HG03025 (cell line): ENCODE measurements around the gene TMEM60.
"Not testable (repeated sequence)": the region's sequence is repeated elsewhere in the genome, so short reads cannot be mapped to it uniquely, and the experiment has no call there.

ENCODE experiments used
- ATAC-seq: cut with Tn5 transposase; IDR thresholded peaks from one replicate; pipeline ENCODE4 v1.9.1; 2021; ENCODE audit warnings: mild to moderate bottlenecking, moderate library complexity; ENCODE audit not compliant: unreplicated experiment, low FRiP score

The TMEM60 gene

DNA sequence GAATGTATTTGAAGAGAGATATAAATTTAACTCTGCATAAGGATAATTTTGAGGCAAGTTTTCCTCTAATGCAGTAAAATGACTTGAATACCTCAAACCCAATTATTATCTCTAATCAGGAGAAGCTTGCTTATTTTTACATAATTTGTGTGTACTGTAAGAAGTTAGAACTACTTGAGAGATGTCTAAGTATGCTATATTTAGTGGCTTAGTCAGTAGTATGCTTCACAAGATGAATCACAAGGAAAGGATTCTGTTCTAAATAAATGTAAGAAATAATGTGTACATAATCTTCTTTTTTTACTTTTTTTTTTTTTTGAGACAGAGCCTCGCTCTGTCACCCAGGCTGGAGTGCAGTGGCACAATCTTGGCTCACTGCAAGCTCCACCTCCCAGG lies 14.1 kb upstream of the TMEM60 start:
- ATAC-seq, result no peak

DNA sequence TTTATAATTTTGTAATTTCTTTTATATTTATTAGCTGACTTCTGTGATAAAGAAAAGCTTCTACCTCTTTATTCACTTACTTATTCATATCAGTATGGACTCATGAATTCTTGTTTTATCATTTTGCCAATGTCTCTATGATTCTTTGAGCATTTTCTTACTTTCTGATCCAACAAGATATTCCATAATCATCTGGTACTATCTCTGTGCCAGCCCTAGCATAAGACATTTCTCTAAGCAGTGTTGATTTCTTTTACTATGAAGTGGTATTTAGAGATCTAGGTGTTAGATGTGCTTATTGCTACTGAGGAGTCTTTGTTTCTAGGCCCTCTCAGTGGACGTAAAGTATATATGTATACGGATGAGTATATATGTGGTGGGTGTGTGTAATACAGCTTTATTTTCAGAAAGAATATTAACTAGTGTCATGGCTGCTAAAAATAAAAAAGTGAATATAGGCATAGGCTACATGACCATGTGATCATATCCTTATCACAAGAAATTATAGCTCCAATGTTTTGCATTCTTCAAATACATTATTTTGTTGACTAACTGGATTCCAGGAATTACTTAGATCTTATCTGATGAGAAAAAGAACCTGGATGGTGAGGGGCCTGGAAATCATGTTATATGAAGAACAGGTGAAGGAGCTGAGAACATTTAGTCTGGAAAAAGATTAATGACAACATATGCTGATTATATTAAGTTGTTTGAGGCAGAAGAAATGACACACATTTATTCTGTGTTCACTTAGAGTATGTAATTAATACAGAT lies 13.5 kb upstream of the TMEM60 start:
- no peak for ATAC-seq

DNA sequence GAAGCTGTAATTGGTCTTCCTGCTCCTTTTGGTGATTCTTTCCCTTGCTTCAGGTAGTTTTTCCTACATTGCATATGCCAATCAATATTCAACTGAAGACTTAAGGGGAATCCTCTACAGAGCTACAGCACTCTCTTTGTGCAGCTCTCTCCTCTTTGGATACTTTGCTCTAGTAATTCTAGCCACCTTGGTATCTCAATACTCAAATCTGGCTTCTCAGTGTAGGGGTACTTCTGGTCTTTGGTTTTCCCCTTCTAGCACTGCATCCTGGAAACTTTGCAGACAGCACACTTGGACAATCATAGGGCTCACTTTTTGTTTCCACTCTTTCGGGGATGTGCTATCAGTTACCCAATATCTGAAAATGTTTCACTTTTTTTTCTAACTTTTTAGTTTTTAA lies 10.3 kb upstream of the TMEM60 start:
- no peak for ATAC-seq

DNA sequence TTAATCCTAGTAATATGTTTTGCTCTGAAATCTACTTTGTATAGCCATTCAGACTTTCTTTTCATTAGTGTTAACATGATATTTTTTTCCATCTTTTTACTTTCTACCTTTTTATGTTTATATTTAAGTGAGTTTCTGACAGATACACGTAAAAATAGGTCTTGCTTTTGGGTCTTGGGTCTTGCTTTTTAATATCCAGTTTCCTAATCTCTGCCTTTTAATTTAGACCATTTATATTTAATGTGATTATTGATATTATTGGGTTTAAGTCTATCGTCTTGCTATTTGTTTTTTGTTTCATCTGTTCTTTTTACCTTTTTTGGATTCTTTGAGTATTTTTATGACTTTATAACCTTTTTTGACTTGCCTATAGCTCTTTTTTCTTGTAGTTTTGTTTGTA lies 8.2 kb upstream of the TMEM60 start:
- no peak for ATAC-seq

DNA sequence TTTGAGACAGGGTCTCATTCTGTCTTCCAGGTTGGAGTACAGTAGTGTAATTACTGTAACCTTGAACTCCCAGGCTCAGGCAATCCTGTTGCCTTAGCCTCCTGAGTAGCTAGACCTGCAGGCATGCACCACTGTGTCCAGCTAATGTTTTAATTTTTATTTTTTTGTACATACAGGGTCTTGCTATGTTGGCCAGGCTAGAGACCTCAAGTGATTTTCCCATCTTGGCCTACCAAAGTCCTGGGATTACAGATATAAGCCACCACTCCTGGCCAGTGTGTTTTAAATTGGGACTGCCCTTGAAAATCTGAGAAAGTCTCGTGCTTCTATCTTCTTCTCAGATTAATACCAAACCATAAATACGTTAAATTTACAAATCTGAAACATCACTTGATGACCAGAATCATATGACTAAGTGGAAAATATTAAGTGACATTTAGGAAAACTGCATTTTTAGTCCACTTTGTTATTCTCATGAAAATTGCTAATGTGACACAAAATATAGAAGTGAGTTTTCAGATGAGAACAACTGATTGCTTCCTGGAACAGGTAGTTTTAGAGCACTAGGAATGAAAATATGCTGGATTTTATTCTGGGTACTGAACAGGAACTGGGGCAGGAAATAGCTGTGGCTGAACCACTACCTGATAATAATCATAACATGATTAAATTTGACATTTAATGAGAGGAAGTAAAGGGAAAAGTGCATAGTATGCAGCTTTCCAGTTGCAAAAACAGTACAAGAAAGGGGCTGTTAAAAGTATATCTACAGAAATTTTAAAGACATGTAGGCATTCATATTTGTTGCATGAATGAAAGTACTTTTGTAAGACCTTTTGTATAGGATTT lies 4.5 kb upstream of the TMEM60 start:
- ATAC-seq, result no peak

DNA sequence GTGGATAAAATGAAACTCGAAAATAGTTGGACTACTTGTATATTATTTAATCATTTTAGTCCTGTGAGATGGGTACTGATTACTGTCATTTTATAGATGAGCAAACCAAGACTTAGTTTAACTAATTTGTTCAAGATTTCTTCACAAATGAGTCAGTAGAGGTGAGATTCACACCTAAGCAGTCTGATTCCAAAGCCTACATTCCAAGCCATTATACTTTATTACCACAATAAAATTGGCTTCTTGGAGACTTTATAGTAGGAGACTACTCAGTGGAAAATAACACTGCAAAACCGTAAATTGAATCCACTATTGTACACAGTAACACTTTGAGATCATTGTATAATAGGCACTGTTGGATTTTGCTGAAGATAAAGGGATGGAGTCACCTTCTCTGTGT lies 2.5 kb upstream of the TMEM60 start:
- ATAC-seq, result no peak

DNA sequence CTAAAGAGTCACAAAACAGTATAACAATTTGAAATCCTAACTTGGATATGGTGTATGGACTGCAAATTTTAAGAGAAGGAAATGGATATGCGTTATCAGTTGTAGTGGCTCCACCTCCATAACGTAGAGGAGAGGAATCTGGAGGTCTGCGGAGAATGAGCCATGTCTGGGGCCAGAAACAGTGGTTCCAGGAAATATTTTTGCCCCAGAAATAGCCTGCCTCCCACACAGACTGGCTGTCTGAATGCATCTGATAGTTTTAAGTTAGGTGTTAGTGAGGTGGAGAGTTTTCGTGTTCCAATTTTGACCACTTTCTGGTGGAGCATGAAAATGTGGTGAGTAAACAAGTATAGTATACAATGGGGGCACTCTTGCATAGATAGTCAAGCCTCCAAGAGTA lies 1.9 kb upstream of the TMEM60 start:
- no peak for ATAC-seq

DNA sequence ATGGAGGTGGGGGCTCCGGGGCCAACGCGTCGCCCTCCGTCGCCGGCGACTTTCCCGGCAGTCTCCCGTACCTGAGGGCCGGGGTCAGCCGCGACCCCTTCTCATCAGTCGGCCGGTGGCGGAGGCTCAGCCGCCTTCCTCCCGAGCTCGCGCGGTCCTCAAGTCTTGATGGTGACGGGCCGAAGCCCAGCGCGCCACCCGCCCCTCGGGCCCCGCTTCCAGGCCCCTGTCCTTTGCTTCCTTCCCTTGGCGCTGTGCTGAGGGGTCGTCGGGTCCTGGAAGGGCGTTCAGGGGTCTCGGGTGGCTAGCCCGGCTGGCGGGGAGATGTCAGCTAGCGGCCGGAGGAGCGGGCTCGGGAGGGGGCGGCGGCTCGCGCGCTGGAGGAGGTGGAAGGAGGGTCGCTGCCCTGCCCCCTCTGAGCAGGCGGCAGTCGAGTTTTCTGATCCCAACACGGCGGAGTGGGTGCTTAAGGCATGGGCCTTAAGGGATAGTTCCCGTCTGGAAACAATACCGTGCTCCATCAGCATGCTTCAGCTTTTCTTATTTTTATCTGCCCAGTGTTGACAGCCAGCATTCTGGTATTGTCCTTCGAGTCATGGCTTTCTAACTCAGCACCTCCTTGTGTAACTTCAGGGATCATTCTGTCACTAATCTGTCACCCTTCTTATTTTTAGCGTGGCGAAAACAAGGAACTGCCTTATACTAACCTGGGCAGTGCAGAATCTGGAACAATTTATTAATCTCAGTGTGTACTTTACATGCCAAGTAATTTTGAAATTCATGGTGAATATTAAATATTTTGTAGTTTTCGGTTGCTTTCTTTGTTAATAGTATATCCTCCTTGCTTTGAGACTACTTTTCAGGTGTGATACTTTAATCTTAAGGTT lies 1.1 kb upstream of the TMEM60 start:
- peak; percentile 1 for ATAC-seq

DNA sequence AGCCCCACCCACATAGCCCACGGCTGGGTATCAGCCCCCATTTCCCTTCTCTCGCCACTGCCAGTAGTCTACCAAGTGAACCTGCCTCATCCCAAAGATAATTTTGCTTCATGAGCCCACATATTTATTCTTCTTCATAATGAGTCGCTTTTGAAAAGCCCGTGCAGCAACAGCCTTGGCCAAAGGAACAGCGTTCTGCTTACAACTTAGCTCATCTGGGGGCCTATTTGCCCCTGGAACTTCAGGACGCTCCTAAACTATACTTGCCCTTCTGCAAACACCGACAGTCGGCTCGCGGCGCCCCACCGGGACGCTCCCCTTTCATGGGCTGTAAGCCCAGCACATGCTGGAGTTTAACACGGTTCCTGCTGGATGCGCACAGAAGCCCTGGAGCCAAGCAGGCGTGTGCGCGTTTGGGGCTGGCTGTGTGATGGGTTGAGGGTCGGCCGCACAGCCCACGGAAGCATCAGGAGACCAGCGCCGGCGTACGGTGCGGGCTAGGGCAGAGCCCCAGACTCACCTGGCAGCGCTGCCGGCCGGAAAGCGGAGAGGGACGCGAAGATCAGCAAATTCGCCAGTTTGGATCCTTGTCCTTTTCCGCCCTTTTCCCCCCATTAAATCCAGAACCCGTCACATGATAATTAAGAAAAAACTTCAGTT lies 370 bp downstream of the TMEM60 start:
- ATAC-seq, result peak; percentile 18

DNA sequence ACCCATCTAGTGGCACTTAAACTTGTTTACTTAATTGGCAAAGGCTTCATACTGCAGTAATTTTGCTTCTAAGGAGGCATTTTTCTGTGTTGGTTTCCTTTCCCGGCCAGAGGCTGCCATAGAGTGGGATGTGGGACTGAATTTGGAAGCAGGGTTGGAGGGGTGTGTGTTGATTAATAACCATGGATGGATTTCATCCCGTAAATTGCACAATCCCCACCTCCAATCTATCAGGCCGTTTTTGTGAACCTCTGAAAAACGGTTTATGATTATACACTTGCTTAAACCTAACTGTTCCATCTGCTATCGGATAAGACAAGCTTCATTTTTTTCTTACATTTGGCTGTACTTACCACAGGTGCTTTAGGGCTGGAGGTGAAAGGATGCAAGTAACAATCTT lies 1.3 kb downstream of the TMEM60 start:
- no peak for ATAC-seq

DNA sequence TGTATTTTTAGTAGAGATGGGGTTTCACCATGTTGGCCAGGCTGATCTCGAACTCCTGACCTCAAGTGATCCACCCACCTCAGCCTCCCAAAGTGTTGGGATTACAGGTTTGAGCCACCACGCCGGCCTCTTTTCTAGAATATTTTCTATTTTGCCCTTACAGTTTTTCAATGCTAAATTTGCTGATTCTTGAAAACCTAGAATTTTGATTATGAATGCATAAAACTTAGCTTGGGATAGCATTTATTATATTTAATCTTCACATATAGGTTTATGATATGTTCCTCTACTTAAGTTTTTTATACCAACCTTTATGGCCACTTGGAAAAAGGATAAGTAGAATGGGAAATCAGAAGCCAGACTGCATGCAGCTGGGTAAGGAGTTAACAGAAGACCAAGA lies 2.1 kb downstream of the TMEM60 start:
- ATAC-seq, result no peak

DNA sequence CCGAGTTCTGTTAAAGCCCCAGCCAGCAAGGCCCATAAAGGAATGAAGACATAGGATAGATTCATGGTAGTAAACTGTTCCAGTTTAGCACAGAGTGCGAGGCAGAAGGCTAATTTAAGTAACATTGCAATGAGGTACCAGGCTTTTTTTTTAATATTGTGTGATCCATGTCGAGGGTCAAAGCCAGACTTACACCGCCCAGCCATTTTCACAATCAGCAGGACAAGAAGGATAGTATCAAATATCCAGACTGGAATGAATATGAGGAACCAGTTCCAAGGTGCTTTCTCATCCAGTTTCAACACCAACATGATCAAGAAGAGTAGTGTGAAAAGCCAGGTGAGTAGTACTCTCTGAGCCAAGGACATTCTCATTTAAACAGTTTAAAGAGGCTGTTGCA lies 4.2 kb downstream of the TMEM60 start:
- ATAC-seq, result no peak

DNA sequence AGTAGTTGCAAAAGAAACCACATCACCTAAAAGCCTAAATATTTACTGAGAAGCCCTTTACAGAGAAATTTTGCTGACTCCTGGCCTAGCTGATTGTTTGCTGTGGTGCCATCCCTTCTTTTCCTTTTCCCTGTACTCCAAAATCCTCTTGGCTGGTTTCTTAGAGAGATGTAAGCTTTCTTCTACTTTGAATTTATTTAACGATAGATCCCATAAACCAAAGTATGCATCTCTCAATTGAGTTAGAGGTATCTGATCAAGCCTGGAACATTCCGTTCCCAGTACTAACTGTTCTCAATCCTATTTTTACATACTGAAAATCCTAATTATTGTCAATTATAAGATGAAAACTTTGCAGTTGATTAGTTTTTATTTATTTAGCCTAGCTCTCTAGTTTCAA lies 6.3 kb downstream of the TMEM60 start:
- ATAC-seq, result no peak

DNA sequence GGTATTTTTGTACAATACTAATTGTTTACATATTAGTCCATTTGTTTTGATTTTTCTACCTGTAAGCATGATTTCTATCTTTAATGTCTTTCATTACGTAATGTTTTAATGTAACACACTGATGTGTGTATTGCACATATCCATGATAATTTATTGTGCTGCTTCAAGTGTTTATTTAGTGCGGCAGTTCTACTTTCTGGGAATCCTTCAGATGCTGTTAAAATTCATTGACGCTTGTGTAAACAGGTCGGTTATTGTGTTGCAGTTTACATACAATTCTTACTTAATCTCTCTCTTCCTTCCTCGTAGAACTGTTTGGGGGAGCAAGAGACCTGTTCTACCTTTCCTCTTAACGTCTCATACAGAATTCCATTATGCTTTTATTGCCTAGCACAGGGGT lies 6.9 kb downstream of the TMEM60 start:
- no peak for ATAC-seq

DNA sequence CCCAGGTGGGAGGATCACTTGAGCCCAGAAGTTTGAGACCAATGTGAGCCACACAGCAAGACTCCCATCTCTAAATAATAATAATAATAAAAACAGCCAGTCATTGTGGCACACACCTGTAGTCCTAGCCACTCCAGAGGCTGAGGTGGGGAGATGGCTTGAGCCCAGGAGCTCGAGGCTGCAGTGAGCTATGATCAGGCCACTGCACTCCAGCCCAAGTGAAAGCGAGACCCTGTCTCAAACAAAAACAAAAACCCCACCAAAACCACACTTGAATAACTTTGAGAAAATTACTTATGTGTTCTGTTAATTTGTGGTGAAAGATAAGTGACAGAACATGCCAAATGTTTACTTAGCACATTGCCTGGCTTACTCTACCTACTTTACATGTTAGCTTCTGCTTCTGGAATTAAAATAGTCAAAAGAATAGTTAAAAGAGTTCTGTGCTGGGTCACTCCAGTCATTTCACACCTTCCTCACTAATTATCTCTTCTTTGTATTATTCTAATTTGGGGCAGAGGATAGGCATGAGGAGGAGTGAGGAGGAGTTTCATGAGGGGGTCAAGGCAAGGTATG lies 9.8 kb downstream of the TMEM60 start:
- ATAC-seq, result no peak

DNA sequence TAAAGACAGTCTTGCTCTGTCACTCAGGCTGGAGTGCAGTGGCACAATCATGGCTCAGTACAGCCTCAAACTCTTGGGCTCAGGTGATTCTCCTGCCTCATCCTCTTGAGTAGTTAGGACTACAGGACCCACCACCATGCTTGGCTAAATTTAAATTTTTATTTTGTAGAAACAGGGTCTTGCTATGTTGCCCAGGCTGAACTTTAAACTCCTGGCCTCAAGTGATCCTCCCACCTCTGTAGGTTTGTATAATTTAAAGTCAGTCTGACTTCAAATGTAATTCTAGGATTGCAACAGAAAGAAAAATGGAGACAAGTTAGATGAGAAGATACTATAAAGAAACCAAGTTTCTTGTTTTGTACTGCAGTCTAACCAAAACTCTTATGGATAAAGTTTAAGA lies 11.5 kb downstream of the TMEM60 start:
- no peak for ATAC-seq

DNA sequence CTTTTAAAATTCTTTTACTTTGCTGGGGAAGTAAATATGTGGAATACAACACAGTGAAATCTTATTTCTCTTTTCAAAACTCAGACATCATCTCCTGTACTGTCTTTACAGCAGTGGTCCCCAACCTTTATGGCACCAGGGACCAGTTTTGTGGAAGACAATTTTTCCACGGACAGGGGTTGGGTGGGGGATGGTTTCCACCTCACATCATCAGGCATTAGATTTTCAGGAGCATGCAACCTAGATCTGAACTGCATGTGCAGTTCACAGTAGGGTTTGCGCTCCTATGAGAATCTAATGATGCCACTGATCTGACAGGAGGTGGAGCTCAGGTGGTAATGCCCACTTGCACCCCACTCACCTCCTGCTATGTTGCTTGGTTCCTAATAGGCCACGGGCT lies 12.2 kb downstream of the TMEM60 start:
- no peak for ATAC-seq

DNA sequence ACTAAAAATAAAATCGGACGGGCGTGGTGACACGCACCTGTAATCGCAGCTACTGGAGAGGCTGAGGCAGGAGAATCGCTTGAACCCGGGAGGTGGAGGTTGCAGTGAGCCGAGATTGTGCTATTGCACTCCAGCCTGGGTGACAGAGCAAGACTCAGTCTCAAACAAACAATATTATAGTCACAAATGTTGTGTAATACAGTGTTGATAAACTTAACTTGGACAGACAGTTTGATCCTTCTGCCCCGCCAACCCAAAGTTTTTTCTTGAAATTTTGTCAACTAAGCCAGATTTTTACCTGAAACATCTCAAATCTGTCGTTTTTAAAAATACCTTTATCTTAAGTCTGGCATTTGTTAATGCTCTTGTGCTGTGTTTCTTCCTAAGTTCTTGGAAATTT lies 13.8 kb downstream of the TMEM60 start:
- ATAC-seq, result not testable (repeated sequence)

DNA sequence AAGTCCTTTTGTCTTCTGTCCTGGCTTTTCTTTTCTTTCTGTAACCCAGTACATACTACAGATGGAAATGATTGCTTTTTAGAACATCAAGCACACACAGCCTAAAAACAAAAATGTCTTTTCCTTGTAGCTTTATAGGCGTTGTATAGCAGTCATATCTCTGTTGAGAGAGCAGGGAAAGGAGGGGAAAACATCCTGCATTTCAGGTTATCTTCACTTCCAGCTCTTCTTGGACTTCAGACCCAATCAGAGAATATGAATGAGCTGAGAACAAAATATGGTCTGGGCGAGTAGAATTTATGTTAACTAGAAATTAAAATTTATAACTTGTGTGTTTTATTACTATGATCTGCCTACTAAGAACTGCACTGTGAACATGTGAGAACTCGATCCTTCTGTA lies 14.7 kb downstream of the TMEM60 start:
- ATAC-seq, result no peak

DNA sequence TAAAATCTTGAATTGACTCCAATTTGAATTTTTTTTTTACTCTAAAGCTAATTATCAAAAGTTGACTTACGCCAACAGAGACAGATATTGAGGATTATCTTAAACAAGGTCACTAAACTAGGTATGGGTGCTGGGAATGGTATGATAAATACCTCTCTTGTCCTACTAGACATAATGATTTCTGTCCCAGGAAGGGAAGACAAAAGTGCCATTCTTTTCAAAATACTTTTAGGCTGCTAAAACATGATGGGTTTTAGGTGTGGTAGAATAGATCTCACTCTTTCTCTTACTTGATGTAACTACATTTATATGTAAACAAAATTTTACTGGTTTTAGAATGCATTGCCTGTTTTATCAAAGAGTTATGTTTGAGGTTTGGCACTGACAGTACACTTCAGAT lies 15.1 kb downstream of the TMEM60 start:
- no peak for ATAC-seq
